HG02798 (cell line): ENCODE measurements around the gene ATRNL1.
"Not testable (repeated sequence)": the region's sequence is repeated elsewhere in the genome, so short reads cannot be mapped to it uniquely, and the experiment has no call there.

ENCODE experiments used
- ATAC-seq: cut with Tn5 transposase; IDR thresholded peaks from one replicate; pipeline ENCODE4 v1.9.1; 2021; ENCODE audit warnings: mild to moderate bottlenecking; ENCODE audit not compliant: unreplicated experiment, poor library complexity

ATRNL1 gene

DNA sequence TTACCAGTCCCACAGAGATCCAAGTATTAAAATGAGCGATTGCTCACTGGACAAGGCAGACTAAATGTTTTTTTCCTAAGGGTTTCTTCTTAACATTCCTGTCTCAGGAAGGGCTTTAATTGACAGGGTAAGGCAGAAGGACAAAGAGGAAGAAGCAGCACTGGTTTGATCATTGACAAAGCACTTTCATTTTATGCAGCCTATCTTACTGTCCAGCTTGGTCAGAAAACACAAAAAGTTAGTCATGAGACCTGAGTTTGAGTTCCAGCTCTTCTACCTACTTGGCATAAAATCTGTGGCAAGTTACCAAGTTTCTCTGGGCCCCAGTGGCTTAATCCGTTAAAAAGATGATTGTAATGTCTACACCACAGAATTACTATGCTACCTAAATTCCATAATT is 721.4 kb downstream of the ATRNL1 start:
- no peak for ATAC-seq

- no peak for ATAC-seq
These were observed 724.8 kb downstream of the ATRNL1 start for GRCh38 chr10:115818012-115818411.

GRCh38 chr10:115826396-115826795 is 733.2 kb downstream of the ATRNL1 start:
- no peak for ATAC-seq

- no peak for ATAC-seq
These were observed 734.3 kb downstream of the ATRNL1 start for GRCh38 chr10:115827231-115828009.

DNA sequence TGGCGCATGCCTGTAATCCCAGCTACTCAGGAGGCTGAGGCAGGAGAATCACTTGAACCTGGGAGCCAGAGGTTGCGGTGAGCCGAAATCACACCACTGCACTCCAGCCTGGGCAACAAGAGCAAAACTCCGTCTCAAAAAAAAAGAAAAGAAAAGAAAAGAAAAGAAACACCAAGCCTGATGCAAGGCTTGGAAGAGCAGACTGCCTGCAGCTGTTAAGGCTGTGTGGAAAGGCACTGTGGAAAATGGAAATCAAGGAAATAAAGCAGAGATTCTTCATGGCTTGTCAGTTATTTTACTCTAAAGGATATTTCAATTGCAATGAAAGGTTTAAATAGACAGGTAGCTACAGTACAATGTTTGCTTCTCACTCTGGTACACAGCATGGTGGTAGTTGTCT is 735.0 kb downstream of the ATRNL1 start:
- ATAC-seq: not testable (repeated sequence)

DNA sequence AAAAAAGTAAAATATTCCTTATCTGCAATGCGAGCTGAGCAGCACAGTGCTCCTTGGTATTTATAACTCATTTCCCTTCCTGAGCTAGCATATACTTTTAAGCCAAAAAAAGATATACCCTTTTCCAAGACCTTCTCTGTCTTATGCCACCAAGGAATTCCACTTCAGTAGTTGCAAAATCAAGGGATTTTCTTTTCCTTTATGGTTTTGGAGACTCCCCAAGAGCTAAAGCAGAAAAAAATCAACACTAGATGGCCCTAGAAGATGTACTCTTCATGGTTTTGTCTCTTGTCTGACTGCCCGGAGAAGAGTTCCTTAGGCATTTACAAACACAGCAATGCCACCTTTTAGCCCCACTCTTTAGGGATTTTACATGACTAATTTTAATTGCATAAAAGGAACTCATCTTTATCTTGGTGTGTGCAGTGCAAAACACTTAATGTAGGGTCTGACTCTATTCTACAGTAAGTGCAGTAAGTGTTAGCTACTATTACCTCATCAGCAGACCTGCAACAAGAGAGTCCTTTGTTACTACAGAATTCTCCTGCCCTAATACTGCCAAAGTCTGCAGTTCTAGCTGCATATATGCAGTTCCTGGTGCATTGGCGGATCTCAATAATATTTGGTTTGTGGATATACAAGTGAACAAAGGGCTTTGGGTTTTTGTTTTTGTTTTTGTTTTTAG is 736.5 kb downstream of the ATRNL1 start:
- no peak for ATAC-seq

DNA sequence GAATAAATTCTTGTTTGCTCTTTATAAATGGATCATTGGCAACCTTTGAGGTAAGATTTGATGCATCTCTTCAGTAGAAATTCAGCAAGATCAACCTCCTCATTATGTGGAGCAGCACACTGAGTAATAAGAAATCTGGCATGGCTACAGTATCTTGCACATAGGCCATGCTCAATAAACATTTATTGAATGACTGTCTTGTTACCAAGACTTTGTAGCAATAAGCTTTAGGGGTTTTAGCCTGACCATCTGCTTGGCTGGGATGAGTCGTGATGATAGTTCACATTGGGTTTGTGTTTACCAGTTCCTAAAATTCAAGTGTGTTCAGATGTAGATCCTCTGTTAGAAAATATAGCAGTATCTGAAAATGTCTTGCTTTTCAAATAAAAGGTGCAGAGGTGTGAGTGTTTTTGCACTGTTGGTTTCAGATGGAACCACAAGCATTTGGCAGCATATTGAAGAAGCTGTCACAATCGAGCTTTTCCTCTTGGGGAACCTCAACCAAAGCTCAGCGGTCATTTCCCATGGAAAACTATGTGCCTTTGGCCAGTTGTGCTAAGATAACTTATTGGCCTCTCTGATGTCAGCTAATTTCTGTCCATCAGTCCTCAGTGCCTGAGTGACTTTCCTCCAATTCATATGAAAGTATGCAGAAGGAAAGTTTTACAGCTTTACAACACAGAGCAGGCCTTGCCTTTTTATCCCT is 737.3 kb downstream of the ATRNL1 start:
- no peak for ATAC-seq

DNA sequence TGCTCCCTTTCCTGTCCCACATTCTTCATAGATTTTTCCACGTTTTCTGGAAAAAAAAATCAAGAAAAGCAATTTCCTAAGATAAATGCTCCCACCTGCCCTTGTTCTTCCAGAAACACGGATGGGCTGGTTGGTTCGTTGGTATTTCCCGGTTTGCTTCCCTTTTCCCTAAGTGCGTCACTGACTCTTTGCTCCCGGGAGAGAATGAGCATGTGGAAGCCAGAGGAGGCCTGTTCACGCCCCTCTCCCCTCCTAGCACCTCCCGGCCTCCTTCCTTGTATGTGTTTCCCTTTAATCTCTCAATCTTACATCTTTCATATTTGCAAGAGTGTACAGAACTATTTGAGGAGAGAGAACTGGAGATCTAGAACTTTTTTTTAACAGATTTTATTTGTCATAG is 737.9 kb downstream of the ATRNL1 start:
- ATAC-seq: no peak

DNA sequence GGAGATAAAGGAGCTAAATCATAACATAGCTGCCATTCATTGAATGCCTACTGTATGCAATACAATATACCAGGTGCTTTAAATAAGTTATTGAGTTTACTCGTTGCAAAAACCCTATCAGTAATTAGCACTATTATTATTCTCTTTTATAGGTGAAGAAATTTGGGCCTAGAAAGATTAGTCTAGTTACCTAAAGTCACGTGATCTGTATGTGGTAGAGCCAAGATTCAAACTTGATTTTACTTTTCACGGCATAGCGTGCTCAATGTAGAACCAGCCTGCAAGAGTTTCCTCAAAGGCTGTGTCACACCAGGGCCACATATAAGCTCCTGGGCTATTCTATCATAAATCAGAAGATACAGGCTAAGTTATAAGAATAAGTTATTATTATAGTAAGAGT is 740.0 kb downstream of the ATRNL1 start:
- ATAC-seq: no peak

DNA sequence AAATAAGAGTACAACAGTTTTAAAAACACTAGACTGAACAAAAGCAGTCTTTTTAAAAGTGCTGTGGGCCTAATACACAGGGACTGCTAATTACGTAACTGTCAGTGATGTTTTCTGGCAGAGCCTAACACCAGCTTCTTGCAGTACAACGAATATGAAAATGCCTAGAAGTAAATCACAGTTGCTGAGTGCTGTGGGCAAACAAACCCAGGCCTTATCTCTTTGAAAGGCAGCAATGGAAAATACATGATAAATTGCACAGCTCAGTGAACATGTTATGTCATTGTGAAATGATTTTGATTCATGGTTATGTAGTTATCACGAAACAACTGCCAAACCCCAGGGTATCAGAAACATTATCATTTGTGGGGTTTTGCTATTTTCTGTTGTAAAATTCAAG is 751.4 kb downstream of the ATRNL1 start:
- no peak for ATAC-seq

- no peak for ATAC-seq
These were observed 752.8 kb downstream of the ATRNL1 start for GRCh38 chr10:115845921-115846320.

DNA sequence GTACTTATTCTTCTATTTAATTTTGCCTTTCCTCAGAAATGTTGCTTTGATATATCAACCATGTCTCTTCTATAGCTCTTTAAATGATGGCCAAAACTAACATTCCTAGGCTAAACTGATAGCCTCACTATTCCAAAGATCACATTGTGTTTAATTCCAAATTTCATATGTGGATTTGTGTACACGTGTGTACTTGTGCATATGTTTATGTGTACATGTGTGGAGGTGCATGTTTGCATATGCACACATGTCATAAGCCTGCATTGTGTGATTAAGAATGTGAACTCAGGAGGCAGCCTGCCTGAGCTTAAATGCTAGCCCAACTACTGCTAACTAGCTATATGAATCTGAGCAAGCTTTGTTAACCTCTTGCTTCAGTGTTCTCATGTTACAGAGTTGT is 753.4 kb downstream of the ATRNL1 start:
- no peak for ATAC-seq

DNA sequence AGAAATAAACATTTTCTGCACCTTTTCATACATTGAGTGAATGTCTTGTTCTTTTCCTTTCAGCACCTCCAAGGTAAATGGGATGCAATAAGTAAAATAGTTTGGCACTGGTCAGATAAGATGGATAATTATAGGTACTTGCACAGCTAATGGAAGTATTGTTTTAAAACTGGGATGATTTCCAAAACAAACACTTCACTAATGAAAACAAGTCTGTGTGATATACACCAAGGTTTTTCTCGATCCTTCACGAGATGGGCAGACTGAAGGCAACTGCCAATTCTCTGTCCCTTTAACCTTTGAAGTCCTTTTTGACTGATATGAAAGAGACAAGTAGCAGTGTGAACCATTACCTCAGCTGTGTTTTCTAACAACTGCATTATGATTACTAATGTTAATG is 756.0 kb downstream of the ATRNL1 start:
- ATAC-seq: no peak

GRCh38 chr10:115850666-115851065 is 757.5 kb downstream of the ATRNL1 start:
- ATAC-seq: no peak

GRCh38 chr10:115851695-115852094 is 758.5 kb downstream of the ATRNL1 start:
- no peak for ATAC-seq

GRCh38 chr10:115854740-115855435 is 761.7 kb downstream of the ATRNL1 start:
- ATAC-seq: no peak

DNA sequence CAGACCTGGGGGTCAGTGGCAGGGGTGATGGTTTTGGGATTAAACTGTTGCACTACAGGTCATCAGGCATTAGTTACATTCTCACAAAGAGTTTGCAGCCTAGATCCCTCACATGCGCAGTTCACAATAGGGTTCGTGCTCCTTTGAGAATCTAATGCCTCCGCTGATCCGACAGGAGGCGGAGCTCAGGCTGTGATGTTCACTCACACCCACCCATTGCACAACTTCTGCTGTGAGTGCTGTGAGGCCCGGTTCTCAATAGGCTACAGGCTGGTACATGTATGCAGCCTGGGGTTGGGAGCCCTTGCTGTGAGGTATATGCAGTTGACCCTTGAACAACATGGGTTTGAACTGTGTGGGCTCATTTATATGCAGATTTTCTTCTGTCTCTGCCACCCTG is 763.4 kb downstream of the ATRNL1 start:
- ATAC-seq: no peak

GRCh38 chr10:115857856-115858255 is 764.7 kb downstream of the ATRNL1 start:
- ATAC-seq: no peak

GRCh38 chr10:115860182-115861107 is 767.3 kb downstream of the ATRNL1 start:
- no peak for ATAC-seq

DNA sequence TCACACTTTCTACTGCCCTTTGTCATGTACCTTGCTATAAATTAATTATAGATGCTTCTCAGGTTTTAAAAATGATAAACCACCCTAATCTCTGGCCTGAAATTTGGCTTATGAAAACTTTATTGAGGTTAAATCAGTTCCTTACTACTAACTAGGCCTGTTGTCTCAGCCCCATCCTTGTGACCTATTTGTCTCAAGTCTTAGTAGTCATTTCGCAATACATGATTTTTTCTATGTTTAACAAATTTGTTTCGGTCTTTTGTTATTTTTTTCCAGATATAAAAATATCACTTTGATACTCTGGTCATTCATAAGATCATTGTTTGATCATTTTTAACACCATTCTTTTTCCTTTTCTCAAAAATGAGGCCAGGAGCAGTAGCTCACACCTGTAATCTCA is 768.3 kb downstream of the ATRNL1 start:
- no peak for ATAC-seq
